ENCODE data around the gene SMYD3.

The SMYD3 gene

DNA sequence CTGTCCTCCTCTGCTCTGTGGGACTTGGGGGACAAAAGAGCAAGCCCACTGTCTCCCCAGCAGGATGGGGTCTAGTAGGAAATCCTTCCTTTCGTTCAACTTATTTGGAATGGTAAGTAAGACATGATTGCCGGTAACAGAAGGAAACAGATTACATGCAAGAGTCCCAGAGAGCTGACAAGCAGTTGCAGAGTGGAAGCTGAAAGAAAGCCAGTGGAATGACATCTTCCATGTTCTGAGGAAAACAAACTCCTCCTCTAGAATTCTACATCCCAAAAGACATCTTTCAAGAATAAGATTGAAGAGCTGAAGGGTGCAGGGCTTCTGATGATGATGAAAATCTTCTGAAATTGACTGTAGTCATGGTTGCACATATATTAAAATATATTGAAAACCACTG, 732.9 kb downstream of the SMYD3 start:
- Mint-ChIP-seq H3K9me3 (no peaks in the 10 kb centered on the region), H3K27me3 (no peaks in the 10 kb centered on the region), H3K4me3 (no peak overlapping the region), H3K36me3 (peaks cover 2% of the 10 kb centered on the region), H3K27ac (no peak overlapping the region), H3K4me1 (no peaks in the 10 kb centered on the region)

DNA sequence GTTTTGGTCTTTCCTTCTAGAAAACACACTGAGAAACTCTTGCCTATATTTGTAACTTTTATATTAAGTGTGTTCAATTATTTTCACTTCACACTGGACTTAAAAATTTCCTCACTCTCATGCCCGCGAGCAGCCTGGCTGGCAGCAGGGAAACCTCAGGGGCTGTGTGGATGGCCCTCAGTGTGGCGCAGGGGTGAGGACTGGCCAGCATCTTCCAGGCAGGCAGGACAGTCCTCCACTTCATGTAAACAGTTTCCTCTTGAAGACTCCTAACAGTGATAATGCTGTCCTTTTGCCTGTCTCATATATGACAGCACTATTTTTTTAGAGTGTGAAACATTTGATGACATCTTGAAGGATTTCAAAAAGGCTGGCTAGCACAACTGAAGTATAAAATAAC, 733.7 kb downstream of the SMYD3 start:
- no peak overlapping the region for H3K27ac Mint-ChIP-seq
- no peaks in the 10 kb centered on the region for H3K4me1 Mint-ChIP-seq

DNA sequence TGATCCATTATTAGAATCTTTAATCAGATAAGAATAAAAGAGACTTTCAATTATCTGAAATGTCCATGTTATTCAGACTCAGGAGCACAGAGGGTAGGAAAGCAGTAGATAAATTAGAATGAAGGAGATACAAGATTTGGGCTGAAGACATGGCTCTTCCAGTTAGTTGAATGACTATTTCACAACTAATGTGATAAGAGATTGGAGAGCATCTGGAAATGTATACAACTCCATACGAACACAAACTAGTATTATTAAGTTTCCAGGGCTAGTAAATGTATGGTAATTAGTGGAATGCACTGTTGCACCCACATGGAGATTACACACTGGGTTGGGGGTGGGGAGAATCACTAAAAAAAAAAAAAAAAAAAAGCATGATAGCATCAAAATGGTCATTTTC, 734.3 kb downstream of the SMYD3 start:
- peaks cover 9% of the 10 kb centered on the region for H3K36me3 Mint-ChIP-seq
- H3K4me1 Mint-ChIP-seq, result no peaks in the 10 kb centered on the region
- no peaks in the 10 kb centered on the region for H3K9me3 Mint-ChIP-seq
- H3K27me3 Mint-ChIP-seq, result no peaks in the 10 kb centered on the region
- H3K27ac Mint-ChIP-seq, result no peak overlapping the region
- no peak overlapping the region for H3K4me3 Mint-ChIP-seq

More for the DNA sequence above, 733.7 kb downstream of the SMYD3 start:
- peaks cover 3% of the 10 kb centered on the region for H3K36me3 Mint-ChIP-seq
- H3K9me3 Mint-ChIP-seq, result no peaks in the 10 kb centered on the region
- H3K27me3 Mint-ChIP-seq, result no peaks in the 10 kb centered on the region
- no peak overlapping the region for H3K4me3 Mint-ChIP-seq

DNA sequence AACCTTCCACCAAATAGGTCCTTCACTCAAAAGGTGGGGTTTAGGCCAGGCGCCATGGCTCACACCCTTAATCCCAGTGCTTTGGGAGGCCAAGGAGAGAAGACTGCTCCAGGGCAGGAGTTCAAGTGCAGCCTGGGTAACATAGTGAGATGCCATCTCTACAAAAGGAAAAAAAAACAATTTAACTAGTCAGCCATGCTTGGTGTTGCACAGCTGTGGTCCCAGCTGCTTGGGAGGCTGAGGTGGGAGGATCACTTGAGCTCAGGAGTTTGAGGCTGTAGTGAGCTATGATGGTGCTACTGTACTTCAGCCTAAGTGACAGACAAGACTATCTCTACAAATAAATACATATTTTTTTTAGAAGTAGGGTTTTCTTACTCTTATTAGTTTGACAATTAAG, 734.8 kb downstream of the SMYD3 start:
- H3K4me3 Mint-ChIP-seq, result no peak overlapping the region
- H3K27me3 Mint-ChIP-seq, result no peaks in the 10 kb centered on the region
- no peak overlapping the region for H3K27ac Mint-ChIP-seq
- no peaks in the 10 kb centered on the region for H3K9me3 Mint-ChIP-seq
- no peaks in the 10 kb centered on the region for H3K4me1 Mint-ChIP-seq
- H3K36me3 Mint-ChIP-seq, result peaks cover 13% of the 10 kb centered on the region

DNA sequence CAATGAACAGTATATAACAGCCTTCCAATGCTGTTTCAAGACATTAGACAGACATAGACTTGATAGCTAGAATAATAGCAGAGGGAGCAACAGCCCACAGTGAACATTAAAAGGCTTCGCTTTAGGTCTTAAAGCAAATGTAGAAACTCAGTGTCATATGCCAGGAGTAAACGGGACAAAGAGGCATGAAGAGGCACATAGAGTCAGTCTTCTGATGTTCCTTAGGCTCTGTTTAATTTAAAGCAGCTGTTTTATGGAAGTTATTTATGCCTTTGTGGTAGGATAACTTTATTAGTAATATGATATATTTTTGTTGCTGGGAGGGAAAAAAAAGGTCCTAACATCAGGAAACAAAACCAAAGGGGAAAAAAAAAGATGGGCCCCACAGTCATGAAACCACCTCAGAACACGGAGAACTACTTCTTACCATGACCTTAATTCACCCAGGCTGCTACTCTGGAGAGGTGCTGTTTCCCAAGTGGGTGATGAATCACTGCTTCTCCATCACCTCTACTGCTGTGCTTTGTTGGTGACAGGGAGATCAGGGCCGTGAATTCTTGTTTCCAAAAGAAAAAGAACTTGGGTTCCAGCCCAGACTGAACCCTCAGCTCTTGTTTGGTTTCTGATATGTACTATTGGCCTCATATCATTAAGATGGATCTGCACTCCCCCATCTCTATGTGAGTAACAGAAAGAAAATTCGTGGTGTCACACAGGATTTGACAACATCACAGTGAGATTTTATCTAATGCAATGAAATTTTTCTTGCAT, 735.4 kb downstream of the SMYD3 start:
- H3K27ac Mint-ChIP-seq, result no peak overlapping the region
- no peaks in the 10 kb centered on the region for H3K4me1 Mint-ChIP-seq
- no peaks in the 10 kb centered on the region for H3K27me3 Mint-ChIP-seq
- no peaks in the 10 kb centered on the region for H3K9me3 Mint-ChIP-seq
- H3K36me3 Mint-ChIP-seq, result peaks cover 19% of the 10 kb centered on the region
- H3K4me3 Mint-ChIP-seq, result no peak overlapping the region

DNA sequence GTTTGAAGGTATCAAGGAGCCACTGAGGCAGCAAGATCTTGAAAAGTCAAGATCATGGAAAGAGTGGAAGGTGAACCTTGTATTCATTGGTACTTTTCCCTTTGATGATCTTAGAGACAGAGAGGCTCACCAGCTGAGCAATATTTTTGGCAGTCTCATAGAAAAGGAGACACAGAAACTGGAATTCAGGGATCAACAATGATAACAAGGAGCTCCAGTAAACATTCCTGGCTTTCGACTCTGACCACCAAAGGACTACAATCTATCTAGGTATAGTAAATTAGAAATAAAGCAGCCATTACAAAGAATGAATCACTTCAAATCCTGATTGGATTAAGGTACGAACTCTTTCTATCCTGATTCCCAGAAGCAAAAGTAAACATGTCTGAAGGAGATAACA, 736.9 kb downstream of the SMYD3 start:
- H3K36me3 Mint-ChIP-seq, result peaks cover 23% of the 10 kb centered on the region
- H3K4me1 Mint-ChIP-seq, result no peaks in the 10 kb centered on the region
- H3K27ac Mint-ChIP-seq, result no peak overlapping the region
- H3K4me3 Mint-ChIP-seq, result no peak overlapping the region
- H3K27me3 Mint-ChIP-seq, result no peaks in the 10 kb centered on the region
- H3K9me3 Mint-ChIP-seq, result no peaks in the 10 kb centered on the region

DNA sequence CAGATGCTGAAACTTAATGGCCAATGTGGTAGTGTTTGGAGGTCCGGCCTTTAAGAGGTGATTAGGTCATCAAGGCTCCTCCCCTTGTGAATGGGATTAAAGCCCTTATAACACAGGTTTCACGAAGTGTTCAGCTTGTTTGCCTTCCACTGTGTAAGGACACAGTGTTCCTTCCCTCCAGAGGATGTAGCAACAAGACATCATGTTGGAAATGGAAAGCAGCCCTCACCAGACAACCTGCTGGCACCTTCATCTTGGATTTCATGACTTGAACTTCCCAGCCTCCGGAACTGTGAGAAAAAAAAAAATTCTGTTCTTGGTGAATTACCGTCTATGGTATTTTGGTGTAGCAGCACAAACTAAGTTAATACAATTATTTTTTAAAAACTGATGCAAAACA, 738.5 kb downstream of the SMYD3 start:
- Mint-ChIP-seq H3K4me1 (no peaks in the 10 kb centered on the region), H3K27ac (no peak overlapping the region), H3K4me3 (no peak overlapping the region), H3K36me3 (peaks cover 26% of the 10 kb centered on the region), H3K27me3 (no peaks in the 10 kb centered on the region), H3K9me3 (no peaks in the 10 kb centered on the region)

DNA sequence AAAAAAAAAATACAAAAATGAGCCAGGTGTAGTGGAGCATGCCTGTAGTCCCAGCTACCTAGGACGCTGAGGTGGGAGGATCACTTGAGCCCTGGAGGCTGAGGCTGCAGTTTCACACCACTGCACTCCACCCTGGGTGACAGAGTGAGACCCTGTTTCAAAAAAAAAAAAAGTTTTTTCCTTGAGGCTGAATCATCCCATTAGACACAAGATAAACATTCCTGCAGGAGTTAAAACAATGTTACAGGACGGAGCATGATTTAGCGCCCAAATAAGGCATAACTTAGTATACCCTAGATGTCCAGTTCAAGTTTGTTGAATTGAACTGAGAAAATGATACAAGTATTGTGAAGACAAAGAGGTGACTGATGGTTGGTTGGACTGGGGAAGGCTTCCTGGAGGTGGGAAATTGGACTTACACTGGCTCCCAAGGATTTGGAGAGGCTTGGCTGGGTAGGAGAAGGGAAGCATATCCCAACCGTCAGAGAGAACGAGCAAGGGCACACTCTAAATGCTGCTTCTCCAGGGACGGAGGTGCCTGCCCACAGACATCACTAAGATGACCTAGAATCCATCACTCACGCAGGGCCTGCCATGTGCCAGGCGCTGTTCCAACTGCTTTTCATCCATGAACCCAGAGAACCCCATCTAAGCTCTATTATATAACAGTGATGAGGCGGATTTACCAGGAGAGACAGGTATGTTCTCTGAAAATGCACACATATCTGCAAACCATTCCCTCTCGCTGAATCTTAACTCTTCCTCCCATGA, 741.7 kb downstream of the SMYD3 start:
- H3K4me1 Mint-ChIP-seq, result no peaks in the 10 kb centered on the region
- peaks cover 41% of the 10 kb centered on the region for H3K36me3 Mint-ChIP-seq
- H3K27me3 Mint-ChIP-seq, result no peaks in the 10 kb centered on the region
- no peak overlapping the region for H3K4me3 Mint-ChIP-seq
- no peaks in the 10 kb centered on the region for H3K9me3 Mint-ChIP-seq
- H3K27ac Mint-ChIP-seq, result no peak overlapping the region

DNA sequence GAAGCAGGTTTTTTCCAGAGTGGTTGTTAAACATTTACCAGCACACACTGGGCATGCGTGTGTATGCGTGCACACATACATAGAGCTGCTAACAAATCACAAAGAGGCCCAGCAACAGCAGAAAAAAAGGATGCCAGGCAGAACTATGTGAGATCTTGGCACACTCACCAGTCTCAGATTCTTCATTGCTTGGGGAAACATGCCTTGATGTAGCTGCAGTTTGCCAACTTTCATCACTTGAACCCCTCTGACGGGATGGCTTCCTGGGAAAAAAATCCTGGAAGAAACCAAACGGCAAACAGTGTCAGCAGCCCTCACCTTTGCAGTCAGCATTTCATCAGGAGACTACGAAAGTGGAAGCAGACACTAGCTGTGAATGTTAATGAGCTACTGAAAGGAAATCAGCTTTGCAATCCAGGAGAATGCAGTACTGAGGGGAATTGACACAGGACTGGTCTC, 743.2 kb downstream of the SMYD3 start:
- Mint-ChIP-seq H3K27ac (no peak overlapping the region), H3K36me3 (peaks cover 46% of the 10 kb centered on the region), H3K27me3 (no peaks in the 10 kb centered on the region), H3K4me1 (no peaks in the 10 kb centered on the region), H3K4me3 (no peak overlapping the region), H3K9me3 (peaks cover 2% of the 10 kb centered on the region)

DNA sequence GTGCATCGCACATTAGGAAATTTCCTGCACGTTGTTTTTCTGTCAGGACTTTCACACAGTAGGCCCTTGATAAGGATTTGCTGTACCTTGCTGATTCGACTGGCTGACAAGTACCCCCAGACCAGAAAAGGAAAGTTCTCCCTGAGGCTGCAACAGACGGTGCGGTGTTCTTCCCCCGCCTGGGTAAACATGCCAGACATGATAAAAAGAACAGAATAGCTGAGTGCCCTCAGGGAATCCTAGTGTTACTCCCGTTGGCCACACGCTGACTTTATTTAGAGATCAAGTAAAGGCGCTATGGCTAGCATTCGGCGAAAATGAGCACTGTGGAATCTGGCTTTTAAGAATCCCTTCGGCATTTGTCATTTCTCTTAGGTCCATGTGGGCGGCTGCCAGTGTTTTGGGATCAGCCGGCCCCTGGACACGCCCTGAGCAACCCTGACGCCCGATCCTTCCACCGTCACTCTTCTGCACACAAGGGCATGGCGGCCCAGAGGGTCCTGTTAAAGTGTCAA, 744.6 kb downstream of the SMYD3 start:
- Mint-ChIP-seq H3K4me3 (no peak overlapping the region), H3K9me3 (peaks cover 17% of the 10 kb centered on the region), H3K27me3 (no peaks in the 10 kb centered on the region), H3K4me1 (no peaks in the 10 kb centered on the region), H3K36me3 (peaks cover 43% of the 10 kb centered on the region), H3K27ac (no peak overlapping the region)

DNA sequence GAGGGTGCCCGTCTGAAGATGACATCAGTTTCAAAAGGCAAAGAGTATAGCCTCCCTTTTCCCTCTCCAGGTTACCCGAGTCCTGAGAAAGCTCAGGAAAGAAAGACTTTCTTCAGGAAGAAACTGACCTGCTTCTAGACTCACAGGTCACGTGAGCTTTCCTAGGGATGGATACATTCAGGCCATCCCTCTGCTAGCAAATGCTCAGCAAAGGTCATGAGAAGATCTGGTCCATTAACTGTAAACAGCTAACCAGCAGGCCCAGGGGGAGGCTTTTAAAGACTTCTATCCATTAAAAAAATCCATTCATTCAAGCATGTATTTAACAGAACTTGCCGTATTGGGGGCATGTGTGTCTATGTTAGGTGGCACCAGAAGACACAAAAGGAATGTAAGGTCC, 746.8 kb downstream of the SMYD3 start:
- H3K36me3 Mint-ChIP-seq, result peaks cover 39% of the 10 kb centered on the region
- peaks cover 33% of the 10 kb centered on the region for H3K9me3 Mint-ChIP-seq
- no peak overlapping the region for H3K4me3 Mint-ChIP-seq
- H3K27ac Mint-ChIP-seq, result no peak overlapping the region
- H3K27me3 Mint-ChIP-seq, result no peaks in the 10 kb centered on the region
- no peaks in the 10 kb centered on the region for H3K4me1 Mint-ChIP-seq

DNA sequence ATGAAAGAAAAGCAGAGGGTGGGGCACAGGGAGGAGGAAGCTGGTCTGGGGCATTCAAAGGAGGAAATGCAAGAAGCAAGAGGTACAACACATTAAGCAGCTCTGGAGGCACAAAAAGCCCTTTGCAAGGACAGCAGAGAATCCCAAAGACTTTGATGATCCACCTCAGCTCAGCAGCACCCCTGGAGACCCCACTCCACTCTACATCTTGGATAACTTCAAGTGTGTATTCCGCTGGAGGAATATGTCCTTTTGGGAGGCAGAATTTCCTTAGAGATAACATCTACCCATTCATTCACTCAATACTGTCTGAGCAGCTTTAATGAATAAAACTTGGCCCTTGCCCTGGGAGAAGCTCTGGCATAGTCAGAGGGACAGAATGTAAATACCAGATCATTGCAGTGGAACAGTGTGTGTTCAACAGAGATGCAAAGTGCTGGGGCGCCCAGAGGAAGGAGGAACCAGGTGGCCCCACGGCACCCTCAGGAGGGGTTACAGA, 752.6 kb downstream of the SMYD3 start:
- Mint-ChIP-seq H3K4me3 (no peak overlapping the region), H3K4me1 (no peaks in the 10 kb centered on the region), H3K36me3 (peaks cover 47% of the 10 kb centered on the region), H3K9me3 (peaks cover 38% of the 10 kb centered on the region), H3K27ac (no peak overlapping the region), H3K27me3 (no peaks in the 10 kb centered on the region)

DNA sequence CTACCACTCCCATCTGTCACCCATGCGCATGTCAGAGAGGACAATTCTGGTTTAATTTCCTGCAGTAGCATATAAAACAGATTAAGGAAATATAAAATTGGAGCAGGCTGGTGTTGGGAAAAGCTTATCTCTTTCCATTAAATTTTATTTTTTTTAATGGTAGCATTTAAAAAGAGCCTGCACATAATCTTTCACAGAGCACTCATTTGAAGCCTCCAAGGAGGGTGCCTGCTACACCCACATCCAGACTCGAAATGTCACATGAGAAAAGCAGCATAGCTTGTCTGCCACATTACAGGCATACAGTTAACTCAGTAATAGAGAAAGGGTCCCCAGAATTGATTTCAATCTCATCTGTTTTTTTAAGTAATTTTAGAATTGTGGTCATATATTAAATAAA, 753.3 kb downstream of the SMYD3 start:
- peaks cover 35% of the 10 kb centered on the region for H3K9me3 Mint-ChIP-seq
- no peaks in the 10 kb centered on the region for H3K4me1 Mint-ChIP-seq
- no peaks in the 10 kb centered on the region for H3K27me3 Mint-ChIP-seq
- H3K4me3 Mint-ChIP-seq, result no peak overlapping the region
- peaks cover 46% of the 10 kb centered on the region for H3K36me3 Mint-ChIP-seq
- no peak overlapping the region for H3K27ac Mint-ChIP-seq

DNA sequence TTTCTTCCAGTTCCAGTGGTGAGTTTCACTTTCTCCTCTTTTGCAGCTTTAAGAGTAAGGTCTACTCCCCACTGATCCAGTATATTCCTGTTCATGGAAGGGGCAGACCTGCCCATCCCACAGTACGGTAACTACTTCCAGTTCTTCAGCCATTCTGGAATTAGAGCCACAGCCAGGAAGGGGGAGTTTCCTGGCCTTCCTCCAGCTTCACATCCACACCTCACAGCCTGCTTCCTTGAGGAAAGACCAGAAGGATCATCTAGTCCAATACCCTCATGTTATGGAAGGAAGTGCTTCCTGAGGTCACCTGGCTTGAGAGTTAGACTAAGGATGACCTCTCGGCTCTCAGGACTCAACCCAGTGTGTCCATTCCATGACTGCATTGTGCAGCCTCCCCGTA, 754.5 kb downstream of the SMYD3 start:
- no peak overlapping the region for H3K4me3 Mint-ChIP-seq
- no peaks in the 10 kb centered on the region for H3K27me3 Mint-ChIP-seq
- H3K36me3 Mint-ChIP-seq, result peaks cover 50% of the 10 kb centered on the region
- H3K9me3 Mint-ChIP-seq, result peaks cover 23% of the 10 kb centered on the region
- no peaks in the 10 kb centered on the region for H3K4me1 Mint-ChIP-seq
- no peak overlapping the region for H3K27ac Mint-ChIP-seq

DNA sequence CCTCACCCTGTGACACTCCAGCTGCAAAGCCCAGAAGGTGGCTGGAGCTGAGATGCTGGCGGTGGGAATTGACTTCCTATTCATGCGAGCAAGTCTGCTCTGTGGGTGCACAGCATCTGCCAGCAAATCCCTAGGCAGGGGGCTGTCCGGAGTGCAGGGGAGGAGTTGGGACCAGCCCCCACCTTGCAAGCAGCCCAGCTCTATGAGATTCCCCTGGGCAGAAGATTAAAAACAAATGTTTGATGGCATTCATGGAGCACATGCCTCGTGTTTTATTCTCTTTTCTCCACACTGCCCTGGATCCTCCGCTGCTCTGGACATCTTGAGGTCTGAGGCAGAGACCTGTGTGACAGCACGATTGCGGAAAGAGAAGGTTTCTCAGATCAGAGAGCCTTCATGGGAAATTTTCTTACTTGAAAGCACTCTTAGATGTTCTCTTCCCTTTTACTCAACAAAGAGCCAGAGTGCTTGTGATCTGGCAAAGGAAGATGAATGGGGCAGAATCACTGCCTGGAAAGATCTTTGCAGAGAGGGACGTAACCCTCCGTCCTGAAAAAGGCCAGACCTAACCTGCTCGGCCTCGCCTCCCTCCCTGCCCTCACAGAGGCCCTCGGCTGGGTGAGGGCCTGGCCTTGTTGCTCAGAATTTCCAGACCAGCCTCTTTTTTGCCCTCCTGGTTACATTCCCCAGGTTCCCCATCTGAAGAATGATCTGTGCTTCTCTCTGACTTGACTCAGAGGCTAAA, 755.2 kb downstream of the SMYD3 start:
- no peak overlapping the region for H3K27ac Mint-ChIP-seq
- H3K4me3 Mint-ChIP-seq, result no peak overlapping the region
- H3K36me3 Mint-ChIP-seq, result peaks cover 54% of the 10 kb centered on the region
- no peaks in the 10 kb centered on the region for H3K4me1 Mint-ChIP-seq
- H3K27me3 Mint-ChIP-seq, result no peaks in the 10 kb centered on the region
- peaks cover 18% of the 10 kb centered on the region for H3K9me3 Mint-ChIP-seq
